ENCODE measurements around the gene PGBD1.

DNA sequence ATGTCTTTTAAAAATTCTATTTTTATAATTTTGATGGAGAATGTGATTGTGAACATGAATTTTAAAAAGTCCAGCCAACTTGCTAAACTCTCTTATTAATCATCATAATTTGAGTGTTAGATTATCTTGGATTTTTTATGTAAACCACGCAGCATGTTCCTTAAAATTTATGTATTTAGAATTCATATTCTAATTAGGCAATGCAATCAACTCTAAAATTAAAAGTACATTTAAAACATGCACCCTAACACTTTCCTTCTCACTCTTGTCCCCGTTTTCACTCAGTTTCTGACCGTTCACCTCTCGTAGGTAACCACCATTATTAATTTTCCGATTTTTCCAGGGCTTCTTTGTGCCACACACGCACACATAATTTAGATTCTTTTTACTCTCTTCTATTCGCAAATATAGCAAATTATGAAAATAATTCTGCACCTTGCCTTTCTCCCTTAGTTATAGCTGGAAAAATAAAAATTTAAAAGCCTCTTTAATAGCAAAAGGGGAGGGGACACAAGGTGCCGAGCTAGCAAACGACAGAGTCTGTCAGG is 68.0 kb downstream of the PGBD1 start:
- TF ChIP-seq, protein P1, sequence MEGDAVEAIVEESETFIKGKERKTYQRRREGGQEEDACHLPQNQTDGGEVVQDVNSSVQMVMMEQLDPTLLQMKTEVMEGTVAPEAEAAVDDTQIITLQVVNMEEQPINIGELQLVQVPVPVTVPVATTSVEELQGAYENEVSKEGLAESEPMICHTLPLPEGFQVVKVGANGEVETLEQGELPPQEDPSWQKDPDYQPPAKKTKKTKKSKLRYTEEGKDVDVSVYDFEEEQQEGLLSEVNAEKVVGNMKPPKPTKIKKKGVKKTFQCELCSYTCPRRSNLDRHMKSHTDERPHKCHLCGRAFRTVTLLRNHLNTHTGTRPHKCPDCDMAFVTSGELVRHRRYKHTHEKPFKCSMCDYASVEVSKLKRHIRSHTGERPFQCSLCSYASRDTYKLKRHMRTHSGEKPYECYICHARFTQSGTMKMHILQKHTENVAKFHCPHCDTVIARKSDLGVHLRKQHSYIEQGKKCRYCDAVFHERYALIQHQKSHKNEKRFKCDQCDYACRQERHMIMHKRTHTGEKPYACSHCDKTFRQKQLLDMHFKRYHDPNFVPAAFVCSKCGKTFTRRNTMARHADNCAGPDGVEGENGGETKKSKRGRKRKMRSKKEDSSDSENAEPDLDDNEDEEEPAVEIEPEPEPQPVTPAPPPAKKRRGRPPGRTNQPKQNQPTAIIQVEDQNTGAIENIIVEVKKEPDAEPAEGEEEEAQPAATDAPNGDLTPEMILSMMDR (IDR thresholded peaks at IDR 0.05; ENCODE audit: low read depth, low read length) = no peak
- no peak for TF ChIP-seq EZH2phosphoT487 (IDR thresholded peaks at IDR 0.05; ENCODE audit: low read depth)
